BLaER1 treated with 17β-estradiol and CSF1 and Interleukin-3, amounts not matched to agents 10 nM and 100 nM (cell line): ENCODE data around the gene PXMP4.

Experiments
- H3K27ac ChIP-seq, 11 experiments: shearing (Covaris generic); formaldehyde crosslinking; 2 replicates each; pipeline ENCODE4 v1.8.1; 2022
- H3K27me3 ChIP-seq, 11 experiments: shearing (Covaris generic); formaldehyde crosslinking; 2 replicates each; pipeline ENCODE4 v1.8.1; 2022
- H3K36me3 ChIP-seq, 11 experiments: shearing (Covaris generic); formaldehyde crosslinking; 2 replicates each; pipeline ENCODE4 v1.8.1; 2022
- H3K4me1 ChIP-seq, 10 experiments: shearing (Covaris generic); formaldehyde crosslinking; 2 replicates each; pipeline ENCODE4 v1.8.1; 2022
- H3K4me2 ChIP-seq, 11 experiments: shearing (Covaris generic); formaldehyde crosslinking; 2 replicates each; pipeline ENCODE4 v1.8.1; 2022
- H3K4me3 ChIP-seq, 10 experiments: shearing (Covaris generic); formaldehyde crosslinking; 2 replicates each; pipeline ENCODE4 v1.8.1; 2022
- H3K9ac ChIP-seq, 11 experiments: shearing (Covaris generic); formaldehyde crosslinking; 2 replicates each; pipeline ENCODE4 v1.8.1; 2022
- H3K9me3 ChIP-seq, 11 experiments: shearing (Covaris generic); formaldehyde crosslinking; replicated peaks in 1 of 11; 2 replicates each; pipeline ENCODE4 v1.8.1; 2022
- H4K20me1 ChIP-seq, 11 experiments: shearing (Covaris generic); formaldehyde crosslinking; 2 replicates each; pipeline ENCODE4 v1.8.1; 2022
- Cebpa-rat ChIP-seq, 11 experiments: shearing (Covaris generic); IDR thresholded peaks; 2 replicates each; pipeline ENCODE4 v1.8.1; 2022

PXMP4 gene

DNA sequence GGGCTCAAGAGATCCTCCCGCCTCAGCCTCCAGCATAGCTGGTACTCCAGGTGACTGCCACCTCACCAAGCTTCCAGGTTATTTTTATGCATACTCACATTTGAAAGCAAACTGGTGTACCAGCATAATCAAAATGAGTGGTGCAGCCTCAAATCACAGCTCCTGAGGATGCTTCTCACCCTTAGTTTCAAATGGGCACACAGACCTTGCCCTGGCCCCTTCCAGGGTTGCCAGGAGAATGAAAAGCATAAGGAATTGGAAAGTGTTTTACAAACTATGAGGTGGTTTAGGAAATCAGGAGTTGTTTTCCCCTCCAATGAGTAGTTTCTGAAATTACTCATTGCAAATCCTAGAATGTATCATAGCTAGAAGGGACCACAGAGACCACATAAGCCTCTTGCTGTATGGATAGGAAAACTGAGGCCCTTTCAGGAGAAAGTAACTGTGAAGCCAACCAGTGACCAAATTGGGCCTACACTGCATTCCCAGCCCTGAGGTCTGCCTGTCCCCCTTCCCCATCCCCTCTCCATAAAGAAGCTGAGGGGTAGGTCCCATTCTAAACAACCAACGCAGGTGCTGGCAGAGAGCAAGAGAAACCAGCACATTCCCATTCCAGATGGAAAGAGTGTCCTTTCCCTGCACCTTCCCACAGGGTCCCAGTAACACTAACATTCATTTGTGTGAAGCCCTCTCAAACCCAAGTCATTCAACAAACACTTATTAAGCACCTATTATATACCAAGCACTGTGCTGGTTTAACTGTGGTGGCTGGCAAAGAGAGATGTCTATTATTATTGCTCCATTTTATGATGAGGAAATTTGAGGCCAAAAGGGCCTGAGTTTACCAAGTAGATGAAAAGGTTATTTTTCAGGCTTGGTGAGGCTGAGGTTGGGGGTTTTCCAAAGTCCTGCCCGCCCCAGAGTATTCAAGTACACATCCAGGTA is 31.8 kb downstream of the PXMP4 start:
- no peak for TF ChIP-seq Cebpa-rat (IDR thresholded peaks at IDR 0.05)
- H3K4me3 ChIP-seq = no peak overlapping the region
- H3K36me3 ChIP-seq = peaks cover 0 to 13% (median 5%) of the 10 kb centered on the region in 11 experiments; a peak in 6 of 22 replicates
- H3K4me1 ChIP-seq = peaks cover 61 to 93% (median 90%) of the 10 kb centered on the region in 10 experiments
- peak overlapping the region in 9 of 11 experiments; percentile 34 to 96 (median 59); a peak in 16 of 22 replicates for H3K9ac ChIP-seq
- peaks cover 0 to 24% (median 20%) of the 10 kb centered on the region in 11 experiments; a peak in 15 of 22 replicates for H4K20me1 ChIP-seq
- H3K27ac ChIP-seq = peak overlapping the region in 9 of 11 experiments; percentile 65 to 96 (median 85); a peak in 18 of 22 replicates
- no peaks in the 10 kb centered on the region for H3K9me3 ChIP-seq
- H3K4me2 ChIP-seq = peak overlapping the region; percentile 82 to 96 (median 87); a peak in 21 of 22 replicates
- H3K27me3 ChIP-seq = no peaks in the 10 kb centered on the region

- Histone ChIP-seq H4K20me1 (peaks cover 0 to 32% (median 29%) of the 10 kb centered on the region in 11 experiments; a peak in 15 of 22 replicates), H3K9ac (peak overlapping the region in 10 of 11 experiments; percentile 44 to 96 (median 58); a peak in 19 of 22 replicates), H3K9me3 (no peaks in the 10 kb centered on the region), H3K27me3 (no peaks in the 10 kb centered on the region), H3K27ac (peak overlapping the region; percentile 12 to 96 (median 85); a peak in 20 of 22 replicates), H3K36me3 (peaks cover 0 to 20% (median 9%) of the 10 kb centered on the region in 11 experiments; a peak in 7 of 22 replicates), H3K4me1 (peaks cover 58 to 93% (median 90%) of the 10 kb centered on the region in 10 experiments), H3K4me2 (peak overlapping the region; percentile 82 to 96 (median 87)), H3K4me3 (peak overlapping the region in 4 of 10 experiments; percentile 80 to 88 (median 84); a peak in 1 of 20 replicates)
- TF ChIP-seq Cebpa-rat (IDR thresholded peaks at IDR 0.05) = no peak
These were observed 32.7 kb downstream of the PXMP4 start for GRCh38 chr20:33687370-33687915.

GRCh38 chr20:33686984-33687366 is 33.1 kb downstream of the PXMP4 start:
- TF ChIP-seq Cebpa-rat (IDR thresholded peaks at IDR 0.05) = no peak
- peaks cover 55 to 93% (median 90%) of the 10 kb centered on the region in 10 experiments for H3K4me1 ChIP-seq
- no peaks in the 10 kb centered on the region for H3K27me3 ChIP-seq
- peaks cover 0 to 37% (median 33%) of the 10 kb centered on the region in 11 experiments; a peak in 16 of 22 replicates for H4K20me1 ChIP-seq
- H3K9me3 ChIP-seq = no peaks in the 10 kb centered on the region
- peak overlapping the region in 10 of 11 experiments; percentile 44 to 96 (median 58); a peak in 19 of 22 replicates for H3K9ac ChIP-seq
- peak overlapping the region in 8 of 10 experiments; percentile 35 to 88 (median 80); a peak in 13 of 20 replicates for H3K4me3 ChIP-seq
- peak overlapping the region; percentile 82 to 96 (median 87) for H3K4me2 ChIP-seq
- peaks cover 0 to 25% (median 9%) of the 10 kb centered on the region in 11 experiments; a peak in 7 of 22 replicates for H3K36me3 ChIP-seq
- peak overlapping the region; percentile 12 to 96 (median 85); a peak in 21 of 22 replicates for H3K27ac ChIP-seq

DNA sequence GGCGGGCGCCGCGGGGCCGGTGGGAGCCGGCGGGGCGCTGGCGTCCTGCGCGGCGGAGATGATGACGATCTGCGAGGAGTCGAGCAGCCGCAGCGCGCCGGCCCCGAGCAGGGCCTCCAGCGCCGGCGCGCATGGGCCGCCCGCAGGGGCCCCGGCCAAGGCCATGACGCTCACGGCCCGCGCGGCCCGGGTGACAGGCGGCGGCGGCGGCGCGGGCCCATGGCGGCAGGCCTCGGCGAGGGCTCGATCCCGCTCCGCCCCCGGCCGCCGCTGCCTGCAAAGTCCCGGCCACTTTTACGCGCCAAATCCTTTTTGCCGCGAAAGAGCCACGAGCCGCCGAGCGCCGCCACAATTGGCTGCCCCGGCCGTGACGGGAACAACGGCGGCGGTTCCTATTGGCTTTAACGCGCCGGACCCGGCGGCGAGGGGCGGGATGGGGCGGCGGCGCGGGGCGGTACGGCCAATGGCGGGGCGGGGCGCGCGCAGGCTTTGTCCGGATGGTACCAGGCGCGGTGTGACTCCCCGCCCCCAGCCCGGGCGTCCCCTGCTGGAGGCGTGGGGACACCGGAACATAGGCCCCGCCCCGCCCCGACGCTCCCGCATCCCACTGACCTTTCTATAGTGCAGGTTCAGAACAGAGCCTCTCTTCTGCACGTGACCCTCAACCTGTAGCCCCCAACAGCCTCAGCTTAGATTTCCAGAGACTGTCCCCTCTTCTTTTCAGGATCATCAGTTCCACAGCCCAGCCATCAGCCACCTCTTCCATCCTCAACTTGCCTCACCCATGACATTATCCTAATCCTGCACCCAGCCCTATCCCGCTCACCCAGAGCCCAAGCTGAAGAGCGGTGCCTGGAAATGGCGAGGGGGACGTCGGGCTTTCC is 33.8 kb downstream of the PXMP4 start, which contains the start of gene E2F1:
E2F1 (minus strand) TSS at position 286 of the 884 bp plus-strand sequence; CDS start at position 165, 121 bp downstream.
- peak within 1 kb of the TSS; percentile 71 to 88 (median 82) for H3K4me3 ChIP-seq
- peaks cover 0 to 43% (median 38%) of the 10 kb centered on the region in 11 experiments; a peak in 18 of 22 replicates for H4K20me1 ChIP-seq
- H3K27me3 ChIP-seq = no peaks in the 10 kb centered on the region
- H3K4me1 ChIP-seq = peaks cover 54 to 91% (median 88%) of the 10 kb centered on the region in 10 experiments
- no peaks in the 10 kb centered on the region for H3K9me3 ChIP-seq
- peak within 1 kb of the TSS; percentile 12 to 96 (median 95); a peak in 21 of 22 replicates for H3K27ac ChIP-seq
- peak within 1 kb of the TSS; percentile 72 to 98 (median 95); a peak in 21 of 22 replicates for H3K9ac ChIP-seq
- peaks cover 0 to 27% (median 9%) of the 10 kb centered on the region in 11 experiments; a peak in 7 of 22 replicates for H3K36me3 ChIP-seq
- TF ChIP-seq Cebpa-rat (IDR thresholded peaks at IDR 0.05) = no peak
- H3K4me2 ChIP-seq = peak within 1 kb of the TSS; percentile 84 to 98 (median 93)

GRCh38 chr20:33685328-33686099 is 34.6 kb downstream of the PXMP4 start:
- no peaks in the 10 kb centered on the region for H3K9me3 ChIP-seq
- peak overlapping the region; percentile 72 to 98 (median 95); a peak in 21 of 22 replicates for H3K9ac ChIP-seq
- no peaks in the 10 kb centered on the region for H3K27me3 ChIP-seq
- H3K36me3 ChIP-seq = peaks cover 0 to 35% (median 11%) of the 10 kb centered on the region in 11 experiments; a peak in 9 of 22 replicates
- TF ChIP-seq Cebpa-rat (IDR thresholded peaks at IDR 0.05) = no peak
- peak overlapping the region; percentile 71 to 88 (median 82) for H3K4me3 ChIP-seq
- H3K27ac ChIP-seq = peak overlapping the region in 10 of 11 experiments; percentile 46 to 96 (median 95); a peak in 20 of 22 replicates
- peak overlapping the region; percentile 76 to 98 (median 93) for H3K4me2 ChIP-seq
- H4K20me1 ChIP-seq = peaks cover 0 to 52% (median 47%) of the 10 kb centered on the region in 11 experiments; a peak in 18 of 22 replicates
- H3K4me1 ChIP-seq = peaks cover 46 to 90% (median 88%) of the 10 kb centered on the region in 10 experiments

- Histone ChIP-seq H3K36me3 (peaks cover 0 to 43% (median 19%) of the 10 kb centered on the region in 11 experiments; a peak in 16 of 22 replicates), H3K27me3 (no peaks in the 10 kb centered on the region), H3K4me2 (peak overlapping the region; percentile 76 to 98 (median 93)), H4K20me1 (peaks cover 0 to 60% (median 55%) of the 10 kb centered on the region in 11 experiments; a peak in 18 of 22 replicates), H3K4me3 (peak overlapping the region; percentile 71 to 88 (median 82)), H3K9me3 (no peaks in the 10 kb centered on the region), H3K27ac (peak overlapping the region in 10 of 11 experiments; percentile 46 to 96 (median 95); a peak in 18 of 22 replicates), H3K9ac (peak overlapping the region; percentile 72 to 98 (median 95); a peak in 21 of 22 replicates), H3K4me1 (peaks cover 38 to 92% (median 89%) of the 10 kb centered on the region in 10 experiments)
- no peak for TF ChIP-seq Cebpa-rat (IDR thresholded peaks at IDR 0.05)
These were observed 35.4 kb downstream of the PXMP4 start for GRCh38 chr20:33684533-33685327.
